DLD1 (cell line): ENCODE measurements around the gene DAPK1.

Source experiments
- in situ Hi-C: cut with HindIII; loops from 2 replicates; pipeline ENCODE4 v1.10.0; 2017; ENCODE audit warnings: low sequenced_read_pairs

DAPK1 gene

DNA sequence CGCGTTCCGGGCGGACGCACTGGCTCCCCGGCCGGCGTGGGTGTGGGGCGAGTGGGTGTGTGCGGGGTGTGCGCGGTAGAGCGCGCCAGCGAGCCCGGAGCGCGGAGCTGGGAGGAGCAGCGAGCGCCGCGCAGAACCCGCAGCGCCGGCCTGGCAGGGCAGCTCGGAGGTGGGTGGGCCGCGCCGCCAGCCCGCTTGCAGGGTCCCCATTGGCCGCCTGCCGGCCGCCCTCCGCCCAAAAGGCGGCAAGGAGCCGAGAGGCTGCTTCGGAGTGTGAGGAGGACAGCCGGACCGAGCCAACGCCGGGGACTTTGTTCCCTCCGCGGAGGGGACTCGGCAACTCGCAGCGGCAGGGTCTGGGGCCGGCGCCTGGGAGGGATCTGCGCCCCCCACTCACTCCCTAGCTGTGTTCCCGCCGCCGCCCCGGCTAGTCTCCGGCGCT, at the start of gene DAPK1:
TSS of gene DAPK1 (plus strand) at position 264 of the 442 bp plus-strand sequence. CDS start 1,211 bp downstream, outside the sequence.
- in situ Hi-C loops, result no loop called here

DNA sequence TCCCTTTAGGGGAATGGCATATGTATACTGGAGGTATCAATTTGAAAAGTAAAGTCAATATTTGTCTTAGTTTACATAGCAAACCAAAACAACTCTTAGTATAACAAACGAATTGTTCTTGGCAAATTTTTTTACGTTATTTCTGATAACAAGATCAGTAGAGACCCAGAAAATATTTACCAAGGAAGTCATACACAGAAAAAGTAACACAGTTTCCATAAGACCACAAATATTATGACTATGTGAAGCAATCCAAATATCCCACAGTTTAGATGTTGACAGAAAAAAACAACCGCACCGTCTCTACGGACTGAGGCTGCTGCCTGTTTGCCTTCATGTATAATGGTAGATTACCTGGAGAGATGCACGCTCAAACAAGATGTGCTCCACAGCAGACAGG, 46.5 kb upstream of the DAPK1 start:
- in situ Hi-C loops, result no loop called here

DNA sequence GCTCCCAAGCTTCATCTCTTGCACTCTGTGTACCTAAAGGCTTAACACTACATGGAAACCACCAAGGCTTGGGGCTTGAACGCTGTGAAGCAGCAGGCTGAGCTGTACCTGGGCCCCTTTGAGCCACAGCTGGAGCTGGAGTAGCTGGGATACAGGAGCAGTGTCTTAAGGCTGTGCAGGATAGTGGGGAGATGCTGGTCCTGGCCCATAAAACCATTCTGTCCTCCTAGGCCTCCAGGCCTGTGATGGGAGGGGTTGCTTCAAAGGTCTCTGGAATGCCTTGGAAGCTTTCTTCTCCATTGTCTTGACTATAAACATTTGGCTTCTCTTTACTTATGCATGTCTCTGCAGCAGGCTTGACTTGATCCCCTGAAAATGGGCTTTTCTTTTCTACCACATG, 42.3 kb upstream of the DAPK1 start:
- in situ Hi-C loops, result no loop called here

DNA sequence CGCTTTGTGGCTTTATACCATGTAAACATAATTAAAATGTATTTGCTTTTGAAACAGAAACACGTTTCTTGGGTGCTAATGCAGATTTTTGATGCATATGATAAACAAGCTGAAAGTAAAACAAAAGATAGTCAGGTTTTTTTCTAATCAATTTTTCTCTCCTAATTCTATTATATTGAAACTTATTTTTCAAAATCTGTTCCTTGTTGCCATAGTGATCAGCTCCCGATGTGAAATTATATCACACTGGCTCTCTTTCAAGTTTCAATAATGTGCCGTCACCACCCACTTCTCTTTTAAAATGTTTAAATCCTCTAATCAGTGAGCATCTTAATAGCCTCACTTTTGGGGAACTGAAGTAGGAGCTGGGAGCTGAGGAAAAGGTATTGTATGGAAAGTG, 36.4 kb upstream of the DAPK1 start:
- in situ Hi-C loops, result no loop called here

DNA sequence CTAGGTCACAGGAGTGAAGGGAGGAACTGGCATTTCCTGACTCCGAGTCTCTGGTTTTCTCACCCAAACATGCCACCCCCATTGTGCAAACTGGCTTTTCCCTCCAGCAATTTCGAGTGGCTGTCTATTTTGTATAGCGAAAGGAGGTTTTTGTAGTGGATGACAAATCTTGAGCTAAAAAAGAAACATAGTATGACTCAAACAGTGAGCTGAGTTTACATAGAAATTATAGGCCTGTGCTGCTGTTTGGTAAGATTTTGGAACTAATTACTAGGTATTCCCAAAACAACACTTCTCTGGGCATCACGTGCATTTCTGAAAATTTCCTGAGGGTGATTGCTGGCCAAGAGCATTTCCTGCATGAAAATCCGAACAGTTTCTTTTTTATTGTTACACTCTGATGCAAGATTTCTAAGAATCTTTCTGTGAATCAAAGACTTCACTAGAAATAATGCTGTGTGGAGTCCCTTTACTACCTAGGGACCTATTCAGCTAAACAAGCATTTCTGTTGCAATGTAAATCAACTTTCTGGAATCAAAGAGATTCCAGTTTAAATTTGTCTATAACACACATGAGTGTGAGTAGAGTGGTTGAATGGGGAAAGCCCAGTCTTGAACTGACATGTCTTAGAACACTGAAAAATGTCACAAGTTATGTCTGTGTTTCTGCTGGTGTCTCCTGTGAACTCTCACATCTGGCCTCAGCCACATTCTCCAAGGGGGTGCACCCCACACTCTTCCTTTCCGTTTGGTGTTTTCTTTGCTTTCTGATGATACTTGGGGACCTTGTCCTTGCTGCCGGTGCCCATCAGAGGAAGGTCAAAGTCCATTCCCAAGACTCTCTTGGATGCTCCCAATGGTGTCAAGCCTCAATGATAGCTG, 33.3 kb upstream of the DAPK1 start:
- in situ Hi-C loops, result no loop called here

DNA sequence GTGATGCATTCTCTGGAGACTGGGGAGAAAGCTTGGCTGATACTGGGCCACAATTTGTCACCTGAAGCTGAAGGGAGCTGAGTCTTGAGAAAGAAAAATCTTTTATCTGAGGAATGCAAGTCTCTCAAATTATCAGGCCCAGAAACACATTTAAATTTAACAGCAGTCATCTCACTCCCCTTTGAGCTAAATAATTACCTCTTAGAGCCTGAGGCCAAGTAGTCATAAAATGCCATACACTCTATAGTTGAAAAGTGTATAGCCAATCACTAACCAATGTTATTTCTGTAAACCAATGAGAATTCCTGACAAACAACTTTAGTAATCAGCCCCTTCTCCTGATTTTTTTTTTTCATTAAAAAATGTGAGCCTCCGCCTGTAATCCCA, 32.7 kb upstream of the DAPK1 start:
- in situ Hi-C loops, result no loop called here

DNA sequence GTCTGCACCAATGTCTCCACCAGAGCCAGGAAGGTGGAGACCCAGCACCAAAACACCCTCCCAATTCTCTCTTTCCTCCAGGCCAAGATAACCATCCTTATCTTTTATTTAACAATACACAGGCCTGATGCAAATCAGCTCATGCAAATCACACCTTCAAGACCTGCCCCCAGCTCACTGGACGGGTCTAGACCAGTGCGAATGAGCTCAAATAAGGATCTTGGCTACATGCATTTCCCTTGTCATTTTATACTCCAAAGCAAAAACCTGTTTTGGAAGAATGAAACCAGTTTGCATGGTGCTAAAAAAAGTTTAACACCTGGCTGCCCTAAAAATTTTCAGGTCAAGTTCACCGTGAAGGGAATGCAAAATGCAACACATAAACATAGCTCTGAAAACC, 31.9 kb upstream of the DAPK1 start:
- in situ Hi-C loops, result no loop called here

DNA sequence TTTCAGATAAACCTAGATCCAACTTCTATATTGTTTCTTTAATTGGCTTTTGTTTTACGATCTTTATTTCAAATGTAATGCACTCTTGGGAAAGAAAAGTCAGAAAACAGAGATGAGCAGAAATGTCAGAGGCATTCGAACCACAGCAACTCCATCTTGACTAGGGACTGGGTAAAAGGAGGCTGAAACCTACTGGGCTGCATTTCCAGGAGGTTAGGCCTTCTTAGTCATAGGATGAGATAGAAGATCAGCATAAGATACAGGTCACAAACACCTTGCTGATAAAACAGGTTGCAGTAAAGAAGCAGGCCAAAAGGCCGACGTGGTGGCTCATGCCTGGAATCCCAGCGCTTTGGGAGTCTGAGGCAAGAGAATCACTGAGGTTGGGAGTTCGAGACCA, 30.5 kb upstream of the DAPK1 start:
- in situ Hi-C loops, result no loop called here

DNA sequence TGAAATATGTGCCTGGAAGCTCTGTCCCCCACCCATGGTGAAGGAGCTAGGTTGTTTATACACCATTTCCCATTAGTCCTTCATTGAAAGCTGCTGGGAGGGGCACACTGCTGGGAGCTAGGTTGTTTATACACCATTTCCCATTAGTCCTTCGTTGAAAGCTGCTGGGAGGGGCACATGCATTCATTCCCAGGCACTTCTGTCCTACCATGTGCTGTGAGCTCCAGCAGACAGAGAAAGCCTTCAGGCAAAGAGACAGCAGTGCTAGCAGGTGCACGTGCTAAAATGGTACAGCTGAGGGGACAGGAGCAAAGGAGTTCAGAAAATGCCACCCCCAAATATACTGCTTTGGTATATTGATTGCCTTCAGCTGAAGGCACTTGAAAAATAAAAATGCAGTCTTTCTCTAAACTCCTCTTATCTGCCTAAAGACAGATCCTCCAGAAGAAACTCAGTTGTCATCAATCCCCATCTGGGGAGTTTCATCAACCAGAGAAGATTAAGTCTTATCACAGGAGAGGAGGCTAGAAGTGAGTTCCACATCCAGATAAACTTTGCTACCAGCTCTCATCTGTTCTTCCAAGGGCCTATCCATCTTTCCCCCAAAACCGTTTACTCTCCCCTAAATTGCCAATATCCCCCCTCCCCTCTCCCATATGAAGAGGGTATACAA, 27.7 kb upstream of the DAPK1 start:
- in situ Hi-C loops, result no loop called here

DNA sequence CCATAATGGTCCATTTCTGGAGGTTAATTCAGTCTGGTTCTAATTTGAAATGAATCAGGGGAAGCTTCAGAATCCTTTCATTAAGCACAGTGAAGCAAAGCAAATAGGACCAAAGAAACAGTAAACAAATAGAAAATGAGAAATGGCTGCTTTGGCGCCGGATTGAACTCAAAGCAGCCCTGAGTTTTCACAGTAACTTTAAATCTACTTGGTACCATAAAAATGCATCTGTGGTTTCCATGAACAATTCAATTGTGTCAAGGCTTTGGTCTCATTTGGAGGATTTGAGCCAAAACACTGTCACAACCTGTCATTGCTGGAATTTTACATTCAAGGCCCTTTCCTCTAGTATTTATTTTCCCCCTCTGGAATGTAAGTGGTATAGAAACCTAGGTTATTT, 25.9 kb upstream of the DAPK1 start:
- in situ Hi-C loops, result no loop called here

DNA sequence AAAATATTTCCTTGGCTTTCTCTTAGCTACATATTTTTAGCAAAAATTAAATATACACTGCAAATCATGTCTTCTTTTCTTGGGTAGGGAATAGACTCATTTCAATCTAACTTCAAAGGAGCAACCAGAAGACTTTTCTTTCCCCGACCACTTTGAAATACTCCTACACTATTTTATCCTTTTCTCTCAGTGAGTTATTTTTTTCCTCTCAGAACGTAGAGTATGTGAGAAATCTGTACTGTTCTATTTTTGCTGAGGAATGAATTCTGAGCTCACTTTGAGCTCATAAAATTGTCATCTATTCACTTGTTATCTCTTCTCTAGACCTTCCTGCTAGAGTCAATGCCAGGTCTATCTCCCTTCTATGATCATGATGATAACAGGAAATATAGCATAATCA, 22.2 kb upstream of the DAPK1 start:
- in situ Hi-C loops, result no loop called here

DNA sequence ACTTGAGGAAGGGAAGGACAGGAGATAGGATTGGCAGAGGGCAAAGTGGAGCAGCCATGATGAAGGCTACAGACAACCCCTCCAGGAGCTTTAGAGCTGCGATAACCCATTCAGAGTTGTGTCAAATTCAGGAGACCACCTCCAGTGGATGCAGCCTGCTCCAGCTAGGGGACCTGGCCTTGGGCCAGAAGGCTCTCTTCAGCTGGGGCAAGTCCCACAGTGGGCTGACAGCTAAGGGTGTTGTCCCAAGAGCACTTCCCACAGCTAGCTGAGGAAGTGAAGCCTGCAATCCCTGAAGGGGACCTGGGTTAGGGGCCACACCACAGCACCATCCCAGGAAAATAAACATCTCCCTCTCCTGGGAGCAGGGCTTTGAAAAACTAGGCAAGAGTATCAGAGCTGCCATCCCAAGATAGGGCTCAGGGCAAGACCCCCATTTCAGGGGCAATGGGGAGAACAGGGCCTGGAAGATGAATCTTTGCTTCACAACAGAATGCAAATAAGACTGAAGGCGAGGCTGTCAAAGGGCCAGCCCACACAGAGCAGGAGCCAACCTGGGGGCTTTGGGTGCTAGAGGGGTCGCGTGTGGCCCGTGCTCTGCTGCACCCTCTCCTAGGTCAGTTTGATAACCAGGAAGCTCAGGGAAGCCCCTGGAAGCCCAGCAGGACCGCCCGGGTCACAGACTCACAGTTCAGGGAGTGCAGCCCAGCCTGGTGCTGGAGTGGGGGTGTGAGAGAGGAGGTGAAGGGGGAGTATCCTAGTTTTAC, 19.3 kb upstream of the DAPK1 start:
- in situ Hi-C loops, result no loop called here

DNA sequence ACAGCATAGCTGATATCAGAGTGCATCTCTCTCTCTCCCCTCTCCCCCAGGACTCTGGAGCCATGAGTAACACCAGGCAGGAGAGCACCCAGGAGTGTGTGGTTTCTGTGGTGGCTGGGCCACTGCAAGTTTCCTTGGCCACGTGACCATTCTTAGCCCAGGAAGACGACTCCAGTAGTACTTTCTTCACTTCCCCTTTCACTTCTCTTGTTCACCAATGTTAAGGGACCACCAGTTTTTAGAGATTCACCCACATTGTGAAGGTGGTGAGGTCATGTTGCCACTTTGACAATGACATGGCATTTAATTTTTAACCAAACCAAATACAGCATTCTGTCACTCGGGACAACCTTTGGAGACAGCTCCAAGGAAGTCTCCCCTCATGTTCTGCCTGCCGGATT, 17.9 kb upstream of the DAPK1 start:
- in situ Hi-C loops, result no loop called here

DNA sequence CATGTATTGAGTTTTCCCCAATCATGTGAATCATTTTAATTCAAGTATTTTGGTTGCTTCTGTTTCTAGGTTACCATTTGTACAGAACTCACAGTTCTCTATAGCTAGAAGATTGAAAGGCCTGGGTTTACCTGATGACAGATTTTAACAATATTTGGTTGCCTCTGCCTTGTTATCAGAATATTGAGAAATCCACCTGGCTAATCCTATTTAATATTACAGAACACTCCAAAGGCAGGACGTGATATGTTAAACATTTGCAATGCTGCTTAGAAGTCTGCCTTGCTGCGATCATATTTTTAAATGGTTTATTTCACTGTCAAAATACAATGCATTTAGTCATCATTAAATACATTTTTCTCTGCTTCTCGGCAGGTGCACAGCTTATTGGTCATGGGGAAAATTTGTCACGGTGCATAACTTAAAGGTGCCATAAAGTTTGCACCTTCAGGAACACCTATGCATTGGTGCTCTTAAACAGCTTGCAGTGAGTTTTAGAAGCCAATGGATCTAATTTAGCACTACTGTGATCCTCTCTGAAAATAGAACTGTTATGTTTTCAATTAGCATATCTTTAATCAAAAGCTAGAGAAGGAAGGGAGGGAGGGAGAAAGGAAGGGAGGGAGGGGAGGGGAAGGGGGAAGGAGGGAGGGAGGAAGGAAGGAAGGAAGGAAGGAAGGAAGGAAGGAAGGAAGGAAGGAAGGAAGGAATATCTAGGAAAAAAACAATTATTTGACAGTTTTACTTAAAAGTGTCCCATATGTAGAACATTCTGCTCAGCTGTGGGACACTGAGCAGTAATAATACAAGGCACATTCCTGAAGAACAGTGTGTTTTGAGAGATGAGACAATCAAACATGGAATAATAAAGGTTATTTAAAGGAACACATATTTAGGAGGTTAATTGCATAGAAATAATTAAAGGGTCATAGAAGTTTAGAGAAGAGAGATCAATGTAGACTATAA, 15.5 kb upstream of the DAPK1 start:
- in situ Hi-C loops, result no loop called here

DNA sequence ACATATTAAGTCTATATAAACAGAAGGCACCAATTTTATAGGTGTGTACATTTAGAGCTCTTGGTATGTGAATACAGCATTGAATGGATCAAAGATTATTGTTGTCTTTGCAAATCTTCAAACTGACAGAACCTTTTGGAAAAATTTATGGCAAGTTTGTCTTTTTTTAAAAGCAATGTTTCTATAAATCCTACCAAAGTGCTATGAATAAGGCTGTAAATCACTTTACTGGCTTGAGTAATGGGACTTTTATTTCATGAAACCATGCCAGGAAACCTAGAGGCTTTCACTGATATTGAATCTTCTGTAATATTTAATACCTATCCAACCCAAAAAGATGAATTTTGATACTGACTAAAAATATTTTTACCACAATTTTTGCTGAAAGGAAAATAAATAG, 7.4 kb upstream of the DAPK1 start:
- in situ Hi-C loops, result no loop called here

DNA sequence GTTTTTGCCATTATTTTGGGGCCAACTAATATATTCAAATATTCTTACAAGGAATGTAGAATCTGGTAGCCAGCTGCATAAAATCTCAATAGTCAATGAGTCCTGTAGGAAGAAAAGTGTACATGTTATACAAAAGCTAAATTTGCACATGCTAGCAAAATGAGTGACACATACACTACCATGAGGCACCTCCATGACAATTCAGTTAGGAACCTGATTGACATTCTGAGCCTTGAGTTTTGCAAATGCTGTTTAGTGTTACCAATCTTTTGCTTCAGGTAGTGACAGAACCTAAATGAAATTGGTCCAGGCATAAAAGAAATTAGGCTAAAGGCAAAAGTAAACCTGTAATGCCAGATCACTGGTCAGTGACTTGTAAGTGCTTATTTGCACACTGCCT, 6.8 kb upstream of the DAPK1 start:
- in situ Hi-C loops, result no loop called here

DNA sequence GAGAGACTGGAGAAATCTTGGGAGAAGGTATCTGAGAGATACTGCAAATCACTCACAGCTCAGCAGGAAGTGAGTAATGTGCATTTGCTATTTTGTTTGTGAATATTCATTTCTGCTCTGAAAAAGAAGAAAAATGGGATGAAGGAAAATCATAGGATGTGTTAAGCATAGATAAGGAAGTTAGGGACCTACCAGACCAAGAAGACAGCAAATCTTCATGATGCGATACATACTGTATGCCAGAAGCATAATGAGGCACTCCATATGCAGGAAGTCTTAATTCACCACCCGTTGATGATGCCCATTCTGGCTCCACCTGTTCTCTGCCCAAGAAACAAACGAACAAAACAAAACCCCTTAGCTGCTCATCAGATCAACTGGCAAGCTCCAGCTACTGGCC, 6.1 kb upstream of the DAPK1 start:
- in situ Hi-C loops, result no loop called here

DNA sequence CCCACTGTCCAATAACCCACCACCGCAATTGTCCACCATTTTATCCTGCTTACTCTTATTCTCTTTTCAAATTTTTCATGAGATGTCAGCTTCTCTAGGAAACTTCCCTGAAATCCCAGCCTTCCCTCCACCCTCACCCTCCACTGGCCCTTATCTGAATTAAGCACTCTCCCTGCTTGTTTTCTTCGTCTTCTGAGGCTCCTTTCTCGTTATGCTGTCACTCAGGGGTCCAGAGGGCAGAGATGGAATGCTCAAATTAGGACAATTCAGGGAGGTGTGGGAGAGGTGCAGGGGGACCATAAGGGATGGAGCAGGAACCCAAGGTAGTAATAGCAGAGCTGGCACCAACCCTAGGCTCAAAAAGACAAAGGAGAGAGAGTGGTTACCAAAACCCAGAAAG, 5.0 kb upstream of the DAPK1 start:
- in situ Hi-C loops, result no loop called here

DNA sequence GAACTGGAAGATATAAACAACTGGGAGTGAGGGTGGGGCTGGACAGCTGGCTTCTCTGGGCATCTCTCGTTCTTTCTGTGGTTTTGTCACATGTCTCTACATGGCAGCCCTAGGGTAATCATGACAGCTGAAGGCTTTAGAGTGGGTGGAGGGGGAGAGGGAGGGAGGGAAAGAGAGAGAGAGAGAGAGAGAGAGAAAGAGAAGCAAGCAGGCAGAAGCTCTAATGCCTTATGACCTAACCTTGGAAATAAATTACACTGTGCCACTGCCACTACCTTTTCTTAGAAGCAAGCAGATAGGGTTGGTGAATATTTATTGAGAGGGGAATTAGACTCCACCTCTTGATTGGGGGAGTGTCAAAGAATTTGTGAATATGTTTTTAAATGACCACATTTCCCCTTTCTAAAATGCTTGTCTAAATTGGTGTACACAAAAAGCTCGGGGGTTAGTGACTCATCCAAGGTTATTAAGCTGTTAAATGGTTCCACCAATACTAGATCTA, 2.6 kb upstream of the DAPK1 start:
- in situ Hi-C loops, result no loop called here

DNA sequence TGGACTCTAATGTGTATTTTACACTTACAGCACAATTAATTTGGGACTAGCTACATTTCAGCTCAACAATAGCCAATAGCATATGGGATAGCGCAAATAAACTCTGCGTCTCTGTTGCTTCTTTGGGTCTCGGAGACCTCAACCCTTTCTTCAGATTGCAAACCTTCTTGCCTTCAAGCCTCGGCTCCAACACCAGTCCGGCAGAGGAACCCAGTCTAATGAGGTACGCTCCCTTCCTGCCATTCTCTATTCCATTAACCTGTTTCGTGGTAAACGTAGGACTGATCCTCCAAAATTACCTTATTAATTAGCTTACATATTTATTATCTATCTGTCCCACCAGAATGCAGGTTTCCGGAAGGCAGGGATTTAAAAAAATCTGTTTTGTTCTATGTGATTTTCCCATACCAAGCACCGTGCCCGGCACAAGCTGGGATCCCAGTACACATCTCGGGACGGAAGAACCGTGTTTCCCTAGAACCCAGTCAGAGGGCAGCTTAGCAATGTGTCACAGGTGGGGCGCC, 525 bp upstream of the DAPK1 start:
- in situ Hi-C loops, result no loop called here
